Suprapubic skin (tissue), 3 donors: ENCODE results near the gene HECW1.

Source experiments
- CTCF ChIP-seq, 2 donors: fragments of 200-600 bp in 1 of 2; fragments of 450-650 bp in 1 of 2; sonication (generic) in 1 of 2; IDR thresholded peaks; one replicate each; pipeline ENCODE4 v1.5.1; 2016 to 2019; ENCODE audit warnings: antibody characterized with exemption in 2 of 2, mild to moderate bottlenecking in 1 of 2, moderate library complexity in 1 of 2
- POLR2A ChIP-seq, 2 donors: fragments of 450-650 bp; IDR thresholded peaks; one replicate each; pipeline ENCODE4 v1.6.1; 2017; ENCODE audit warnings: antibody characterized with exemption in 2 of 2, mild to moderate bottlenecking in 2 of 2, moderate library complexity in 2 of 2

GRCh38 chr7:43317075-43317474, 204.6 kb downstream of the HECW1 start:
- no peak for TF ChIP-seq CTCF (IDR thresholded peaks at IDR 0.05)
- TF ChIP-seq POLR2A (IDR thresholded peaks at IDR 0.05): no peak
